NCI-H1436 (cell line): ENCODE data around the gene STX17.

Experiments
- DNase-seq: peaks from one replicate; lab custom pipeline; 2025; lab: John Stamatoyannopoulos, UW

The STX17 gene

GRCh38 chr9:99907208-99907532, 716 bp downstream of the STX17 start:
- no peak for DNase-seq

GRCh38 chr9:99911600-99911999, 5.1 kb downstream of the STX17 start:
- DNase-seq, result no peak

- DNase-seq, result no peak
Observed at GRCh38 chr9:99916650-99917049, 10.2 kb downstream of the STX17 start.

- DNase-seq, result no peak
Observed at GRCh38 chr9:99918134-99918533, 11.7 kb downstream of the STX17 start.

- no peak for DNase-seq
Observed at GRCh38 chr9:99919930-99920329, 13.5 kb downstream of the STX17 start.

GRCh38 chr9:99921875-99922710, 15.6 kb downstream of the STX17 start:
- no peak for DNase-seq

GRCh38 chr9:99922711-99923030, 16.2 kb downstream of the STX17 start:
- no peak for DNase-seq

- no peak for DNase-seq
Observed at GRCh38 chr9:99925541-99925940, 19.1 kb downstream of the STX17 start.

GRCh38 chr9:99929652-99930051, 23.2 kb downstream of the STX17 start:
- DNase-seq, result no peak

- DNase-seq, result no peak
Observed at GRCh38 chr9:99931155-99931840, 24.8 kb downstream of the STX17 start.

GRCh38 chr9:99936947-99937587, 30.6 kb downstream of the STX17 start:
- DNase-seq, result no peak

GRCh38 chr9:99947395-99947794, 40.9 kb downstream of the STX17 start:
- DNase-seq, result no peak

- DNase-seq, result no peak
Observed at GRCh38 chr9:99948482-99948881, 42.0 kb downstream of the STX17 start.

- no peak for DNase-seq
Observed at GRCh38 chr9:99948896-99949295, 42.4 kb downstream of the STX17 start.

GRCh38 chr9:99953861-99954507, 47.5 kb downstream of the STX17 start:
- DNase-seq, result no peak

GRCh38 chr9:99954819-99955218, 48.4 kb downstream of the STX17 start:
- no peak for DNase-seq

GRCh38 chr9:99955606-99956005, 49.2 kb downstream of the STX17 start:
- DNase-seq, result no peak

- no peak for DNase-seq
Observed at GRCh38 chr9:99962680-99963261, 56.3 kb downstream of the STX17 start.

- DNase-seq, result no peak
Observed at GRCh38 chr9:99964336-99964735, 57.9 kb downstream of the STX17 start.

- DNase-seq, result no peak
Observed at GRCh38 chr9:99966001-99966400, 59.5 kb downstream of the STX17 start.

GRCh38 chr9:99966716-99967115, 60.3 kb downstream of the STX17 start:
- DNase-seq, result no peak

- DNase-seq, result no peak
Observed at GRCh38 chr9:99967457-99967856, 61.0 kb downstream of the STX17 start.
